Keratinocyte (primary cell): ENCODE results near the gene LCE1F. TPM values are rescaled to one million over a fixed set of nuclear protein-coding genes. Genes with fewer than 3 reads are reported as not detected.

Experiments used
- DNase-seq: peaks from one replicate; pipeline ENCODE4 v3.0.0-alpha.2; 2011; ENCODE audit warnings: low read depth, missing footprints, low spot score
- FAIRE-seq: peaks from 2 replicates; lab custom pipeline; 2011; peaks lifted over from hg19 to GRCh38; lab: Jason Lieb, UNC
- H2AFZ ChIP-seq: 2 replicates; pipeline ENCODE4 v1.6.0; 2012; ENCODE audit warnings: low read length, control low read depth, inconsistent platforms; ENCODE audit not compliant: control insufficient read depth
- H3K27ac ChIP-seq: 2 replicates; pipeline ENCODE4 v1.5.1; 2011; ENCODE audit warnings: low read length; ENCODE audit not compliant: control insufficient read depth, insufficient read depth
- H3K27me3 ChIP-seq: 3 replicates; pipeline ENCODE4 v1.6.0; 2011; ENCODE audit warnings: low read length; ENCODE audit not compliant: control insufficient read depth, insufficient read depth; ENCODE audit errors: extremely low read depth
- H3K36me3 ChIP-seq, 2 experiments: 2 replicates in 1 of 2; 3 replicates in 1 of 2; pipeline ENCODE4 v1.5.1; 2011; ENCODE audit warnings: low read length in 2 of 2, mild to moderate bottlenecking in 1 of 2; ENCODE audit not compliant: control insufficient read depth in 2 of 2, insufficient read depth in 2 of 2; ENCODE audit errors: extremely low read depth in 1 of 2
- H3K4me1 ChIP-seq: 3 replicates; pipeline ENCODE4 v1.5.1; 2011; ENCODE audit warnings: low read length; ENCODE audit not compliant: control insufficient read depth, insufficient read depth; ENCODE audit errors: extremely low read depth
- H3K4me2 ChIP-seq: 3 replicates; pipeline ENCODE4 v1.6.0; 2011; ENCODE audit warnings: low read depth, low read length; ENCODE audit not compliant: control insufficient read depth, insufficient read depth; ENCODE audit errors: extremely low read depth
- H3K4me3 ChIP-seq, 3 experiments: fragments of 200-600 bp in 1 of 3; sonication (generic) in 1 of 3; 2 replicates in 2 of 3; 3 replicates in 1 of 3; pipeline ENCODE4 v1.5.1; 2011 to 2016; ENCODE audit warnings: low read length in 3 of 3, mild to moderate bottlenecking in 3 of 3, control low read depth in 2 of 3, inconsistent platforms in 1 of 3, low read depth in 1 of 3, mixed read lengths in 1 of 3, mixed run types in 1 of 3, moderate library complexity in 1 of 3; ENCODE audit not compliant: control insufficient read depth in 2 of 3, insufficient read depth in 2 of 3; ENCODE audit errors: extremely low read depth in 1 of 3
- H3K79me2 ChIP-seq: 2 replicates; pipeline ENCODE4 v1.6.0; 2012; ENCODE audit warnings: low read length; ENCODE audit not compliant: control insufficient read depth, insufficient read depth
- H3K9ac ChIP-seq: 3 replicates; pipeline ENCODE4 v1.6.0; 2011; ENCODE audit warnings: low read length; ENCODE audit not compliant: control insufficient read depth, insufficient read depth; ENCODE audit errors: extremely low read depth
- H3K9me1 ChIP-seq: 3 replicates; pipeline ENCODE4 v1.6.0; 2011; ENCODE audit warnings: low read length; ENCODE audit not compliant: control insufficient read depth, insufficient read depth; ENCODE audit errors: extremely low read depth
- H3K9me3 ChIP-seq: 2 replicates; pipeline ENCODE4 v1.5.1; 2012; ENCODE audit warnings: low read depth, low read length; ENCODE audit not compliant: control insufficient read depth
- H4K20me1 ChIP-seq: 3 replicates; pipeline ENCODE4 v1.6.0; 2011; ENCODE audit warnings: low read length; ENCODE audit not compliant: control insufficient read depth, insufficient read depth; ENCODE audit errors: extremely low read depth
- CTCF ChIP-seq, 3 experiments: IDR thresholded peaks in 1 of 3; conservative IDR thresholded peaks in 1 of 3; optimal IDR thresholded peaks in 1 of 3; 2 replicates in 2 of 3; 3 replicates in 1 of 3; pipeline versions ENCODE3 to v1.5.1; 2011; ENCODE audit warnings: low read length in 3 of 3, mild to moderate bottlenecking in 3 of 3, moderate library complexity in 2 of 3, control low read depth in 1 of 3, inconsistent platforms in 1 of 3; ENCODE audit not compliant: insufficient read depth in 2 of 3; ENCODE audit errors: extremely low read depth in 1 of 3
- EZH2 ChIP-seq: IDR thresholded peaks from one replicate; pipeline ENCODE4 v1.6.1; 2012; ENCODE audit warnings: inconsistent platforms, mild to moderate bottlenecking, low read length, moderate library complexity
- dilution Hi-C: fragments of 300-500 bp; cut with MboI; formaldehyde crosslinking; loops from one replicate; pipeline ENCODE4 v1.7.0; 2020; ENCODE audit warnings: low sequenced_read_pairs; ENCODE audit not compliant: extremely low pct_ligation_motif_present
- polyA plus RNA-seq, 5 experiments: library from polyadenylated mRNA; depleted of rRNA in 3 of 5; stranded (reverse) in 3 of 5; stranded (forward) in 1 of 5; unstranded in 1 of 5; fragments of >200 nt; gene quantifications; 1 replicate in 1 of 5; 2 replicates in 3 of 5; 3 replicates in 1 of 5; pipeline versions ENCODE4 v1.2.1 to v1.2.3, GENCODE V29; 2011 to 2012; ENCODE audit warnings: missing spikeins in 2 of 5, low read depth in 1 of 5, low replicate concordance in 1 of 5

The LCE1F gene
- polyA plus RNA-seq, 1 donor (not counting 4 experiments of a cell fraction or from before 2014, with no cell fraction given) = not detected

DNA sequence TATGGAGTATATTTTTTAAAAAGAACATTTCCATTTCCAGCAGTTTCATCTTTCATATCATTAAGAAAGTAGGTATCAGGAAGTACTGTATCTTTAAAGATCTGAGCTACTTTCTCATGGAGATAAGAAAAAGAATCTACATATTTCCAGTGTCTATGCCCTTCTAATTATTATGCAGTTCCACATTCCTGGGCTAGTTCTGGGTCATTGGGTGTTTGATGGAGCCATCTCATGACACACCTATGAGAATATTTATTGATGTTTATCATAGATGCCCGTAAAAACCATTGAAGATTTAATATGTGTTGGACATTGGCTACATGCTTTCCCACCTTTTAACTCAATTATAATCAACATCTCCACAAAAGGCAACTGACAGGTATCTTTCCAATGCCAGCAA is 46.0 kb upstream of the LCE1F start:
- Histone ChIP-seq H3K36me3 (no peaks in the 10 kb centered on the region), H3K4me1 (no peaks in the 10 kb centered on the region), H3K4me2 (no peak overlapping the region), H3K27me3 (no peaks in the 10 kb centered on the region), H3K9me1 (no peaks in the 10 kb centered on the region), H3K9me3 (no peaks in the 10 kb centered on the region), H4K20me1 (no peaks in the 10 kb centered on the region), H3K4me3 (no peak overlapping the region), H2AFZ (no peak overlapping the region), H3K79me2 (no peaks in the 10 kb centered on the region), H3K27ac (no peak overlapping the region), H3K9ac (no peak overlapping the region)
- TF ChIP-seq EZH2 = no peak
- TF ChIP-seq CTCF (optimal IDR thresholded peaks at IDR 0.05 in 1 of 3, IDR thresholded peaks at IDR 0.05 in 1 of 3, conservative IDR thresholded peaks at IDR 0.05 in 1 of 3; ENCODE audit: extremely low read depth in 1 of 3, insufficient read depth in 2 of 3, low read length in 3 of 3) = no peak
- FAIRE-seq (no peak), DNase-seq (no peak)
- dilution Hi-C loops = no loop called here

- Histone ChIP-seq H3K9me3 (no peaks in the 10 kb centered on the region), H3K4me3 (no peak overlapping the region), H3K9me1 (no peaks in the 10 kb centered on the region), H3K27ac (no peak overlapping the region), H3K9ac (no peak overlapping the region), H3K4me2 (no peak overlapping the region), H3K36me3 (no peaks in the 10 kb centered on the region), H3K79me2 (no peaks in the 10 kb centered on the region), H2AFZ (no peak overlapping the region), H3K27me3 (no peaks in the 10 kb centered on the region), H3K4me1 (peaks cover 14% of the 10 kb centered on the region), H4K20me1 (no peaks in the 10 kb centered on the region)
- DNase-seq (no peak), FAIRE-seq (peak; percentile 43)
- dilution Hi-C loops = no loop called here
- TF ChIP-seq EZH2 (no peak), CTCF (optimal IDR thresholded peaks at IDR 0.05 in 1 of 3, IDR thresholded peaks at IDR 0.05 in 1 of 3, conservative IDR thresholded peaks at IDR 0.05 in 1 of 3; ENCODE audit: extremely low read depth in 1 of 3, insufficient read depth in 2 of 3, low read length in 3 of 3) (peak; percentile 61 to 82 (median 71))
These were observed 39.3 kb upstream of the LCE1F start for GRCh38 chr1:152735648-152736047.
